Adrenal gland (tissue), 12 donors: ENCODE results near the gene ANKRD6. TPM values are rescaled to one million over a fixed set of nuclear protein-coding genes. Genes with fewer than 3 reads are reported as not detected.

Source experiments
- DNase-seq, 7 donors: peaks; one replicate each; pipeline ENCODE4 v3.0.0-alpha.2; 2019 to 2020
- H3K27ac ChIP-seq, 5 donors: fragments of 200-600 bp; sonication (generic) in 4 of 5; 1 replicate in 3 of 5; 2 replicates in 2 of 5; pipeline versions ENCODE4 v1.5.1 to v1.8.0; 2016 to 2020; ENCODE audit warnings: mild to moderate bottlenecking in 1 of 5
- H3K27me3 ChIP-seq: fragments of 200-600 bp; 2 replicates; pipeline ENCODE4 v1.8.0; 2021
- H3K36me3 ChIP-seq, 2 donors: fragments of 200-600 bp; replicated peaks in 1 of 2; 1 replicate in 1 of 2; 2 replicates in 1 of 2; pipeline versions ENCODE4 v1.5.1 to v1.8.0; 2018 to 2022
- H3K4me1 ChIP-seq, 2 donors: fragments of 200-600 bp; replicated peaks in 1 of 2; 1 replicate in 1 of 2; 2 replicates in 1 of 2; pipeline versions ENCODE4 v1.5.1 to v1.8.0; 2018 to 2021
- H3K4me3 ChIP-seq, 4 donors: fragments of 200-600 bp; sonication (generic) in 3 of 4; one replicate each; pipeline ENCODE4 v1.5.1; 2016 to 2018
- H3K9me3 ChIP-seq, 3 donors: fragments of 200-600 bp; sonication (generic) in 1 of 3; replicated peaks in 1 of 3; 1 replicate in 2 of 3; 2 replicates in 1 of 3; pipeline versions ENCODE4 v1.5.1 to v1.8.0; 2016 to 2021
- CTCF ChIP-seq, 6 experiments: fragments of 450-650 bp in 4 of 6; fragments of 200-600 bp in 2 of 6; sonication (generic) in 1 of 6; IDR thresholded peaks; 1 replicate in 5 of 6; 2 replicates in 1 of 6; pipeline versions ENCODE4 v1.5.1 to v1.8.0; 2016 to 2021; ENCODE audit warnings: antibody characterized with exemption in 6 of 6, mild to moderate bottlenecking in 2 of 6, moderate library complexity in 1 of 6
- POLR2A ChIP-seq, 2 donors: fragments of 450-650 bp; IDR thresholded peaks; one replicate each; pipeline ENCODE4 v1.6.1; 2017; ENCODE audit warnings: antibody characterized with exemption in 2 of 2, mild to moderate bottlenecking in 2 of 2, moderate library complexity in 1 of 2
- WGBS, 4 donors: extraction: QIAGEN DNeasy Blood & Tissue Kit in 2 of 4; methylation state at CpG; one replicate each; pipeline versions ENCODE4 v1.1.5 to v1.1.7; 2013 to 2017; 5-methylcytosine and 5-hydroxymethylcytosine counted together
- intact Hi-C, 2 donors: fragments of 100-400 bp; cut with DNase I; formaldehyde crosslinking; loops; one replicate each; pipeline versions ENCODE4 v1.14.1 to v1.15.0; 2022 to 2023
- polyA plus RNA-seq, 3 donors: library from polyadenylated mRNA; stranded (reverse); fragments of 200-250 nt in 2 of 3; fragments of 350-450 nt in 1 of 3; fragmentation: Illumina TruSeq in 1 of 3; extraction: RNeasy Lipid Tissue Mini Kit (QIAGEN cat#74804) in 1 of 3; gene quantifications; one replicate each; pipeline ENCODE4 v1.2.3, GENCODE V29; 2013 to 2014
- total RNA-seq, 9 donors: library from RNA; depleted of rRNA in 4 of 9; stranded (reverse); fragments of >200 nt in 4 of 9; fragments of 120-200 nt in 1 of 9; fragmentation: NEBNext Ultra II Directional in 1 of 9; extraction: Animal tissue kit (Norgen Biotek cat#: 25700) in 1 of 9; gene quantifications; one replicate each; pipeline versions ENCODE4 v1.1.0 to v1.2.4, GENCODE V29; 2013 to 2023
- donor health status: healthy with polysubstance abuse.
- donor health status: Bipolar disorder and iron deficiency.
- donor health status: DM: yes; HTN: yes; CAD: no.
- donor health status: DM: no; HTN: no; CAD: no.
- donor health status: DM: no; HTN: no; CAD: no.
- donor health status: DM: yes; HTN: yes; CAD: no.

The ANKRD6 gene
- total and polyA plus RNA-seq, 12 donors: 2.8 to 16.6 (median 7.7) TPM

DNA sequence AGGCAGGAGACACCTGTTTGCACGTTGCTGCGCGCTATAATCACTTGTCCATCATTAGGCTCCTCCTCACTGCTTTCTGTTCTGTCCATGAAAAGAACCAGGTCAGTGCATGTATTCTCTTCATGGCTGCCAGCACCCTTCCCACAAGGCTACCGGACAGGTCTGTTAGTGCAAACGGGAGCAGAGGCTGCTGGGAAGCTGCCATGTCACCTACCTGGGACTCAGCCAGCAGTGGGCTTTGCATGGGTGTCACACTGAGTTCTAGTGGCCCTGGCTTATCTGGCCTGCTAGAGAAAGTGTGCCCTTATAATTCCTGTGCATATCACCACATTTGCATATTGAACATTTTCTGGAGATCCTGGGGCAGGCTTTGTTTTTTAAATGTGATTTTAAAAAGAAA lies 180.8 kb downstream of the ANKRD6 start:
- TF ChIP-seq POLR2A (IDR thresholded peaks at IDR 0.05) (no peak), CTCF (IDR thresholded peaks at IDR 0.05) (no peak)
- H3K4me1 ChIP-seq: no peaks in the 10 kb centered on the region
- no peaks in the 10 kb centered on the region for H3K36me3 ChIP-seq
- H3K9me3 ChIP-seq: no peaks in the 10 kb centered on the region
- intact Hi-C loops: loop anchor here in 1 of 2 donors (5.0 kb wide), 1 partner anchor 181 kb away; the partner anchor contains the start of gene ANKRD6
- no peaks in the 10 kb centered on the region for H3K27me3 ChIP-seq
- DNase-seq: no peak
- H3K4me3 ChIP-seq: no peak overlapping the region
- WGBS, 4 donors: 89 to 92% (median 91%) methylated on average over 5 of the region's 5 CpGs
- H3K27ac ChIP-seq: no peak overlapping the region

DNA sequence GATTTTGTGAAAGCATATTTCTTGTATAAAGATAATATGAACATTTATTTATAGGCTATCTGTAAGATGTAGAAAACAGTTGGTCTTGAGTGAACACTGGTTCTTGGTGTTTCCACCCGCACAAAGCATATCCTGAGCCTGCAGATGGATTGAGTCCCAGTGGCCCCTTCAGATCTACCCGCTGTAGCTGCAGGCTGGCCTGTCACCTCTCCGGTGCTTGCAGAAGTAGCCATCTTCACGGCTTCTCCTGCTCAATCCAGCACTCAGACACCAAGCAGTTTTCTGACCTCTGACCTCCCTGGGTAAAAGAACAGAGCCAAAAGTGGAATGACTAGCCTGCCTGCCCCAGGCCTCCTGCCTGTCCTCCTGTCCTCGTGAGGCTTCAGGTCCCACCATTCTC lies 182.9 kb downstream of the ANKRD6 start:
- intact Hi-C loops: no loop called here
- Histone ChIP-seq H3K9me3 (no peaks in the 10 kb centered on the region), H3K27ac (no peak overlapping the region), H3K4me1 (no peaks in the 10 kb centered on the region), H3K4me3 (no peak overlapping the region), H3K27me3 (no peaks in the 10 kb centered on the region), H3K36me3 (no peaks in the 10 kb centered on the region)
- TF ChIP-seq POLR2A (IDR thresholded peaks at IDR 0.05): no peak
- no peak for TF ChIP-seq CTCF (IDR thresholded peaks at IDR 0.05)
- WGBS, 4 donors: 89 to 91% (median 90%) methylated on average over 5 of the region's 5 CpGs
- DNase-seq: no peak

DNA sequence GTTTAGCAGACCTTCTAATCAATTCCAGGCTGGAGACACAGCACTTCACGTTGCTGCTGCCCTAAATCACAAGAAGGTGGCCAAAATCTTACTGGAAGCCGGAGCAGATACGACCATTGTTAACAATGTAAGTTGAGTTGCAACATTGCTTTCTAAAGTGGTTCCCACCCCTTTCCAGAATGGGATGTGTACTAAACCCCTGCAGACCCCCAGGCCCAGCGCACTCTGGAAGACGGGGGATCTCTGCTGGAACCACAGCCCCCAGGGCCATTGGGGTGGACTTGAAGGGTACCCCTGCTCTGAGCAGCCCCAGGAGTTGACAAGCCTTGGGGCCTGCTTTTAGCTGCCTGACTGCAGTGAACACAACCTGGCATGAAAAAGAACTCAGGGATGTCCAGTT lies 183.6 kb downstream of the ANKRD6 start:
- WGBS, 4 donors: 96 to 98% (median 96%) methylated on average over 5 of the region's 5 CpGs
- H3K9me3 ChIP-seq: no peaks in the 10 kb centered on the region

GRCh38 chr6:89618026-89618425 lies 185.1 kb downstream of the ANKRD6 start:
- Histone ChIP-seq H3K9me3 (no peaks in the 10 kb centered on the region), H3K27me3 (no peaks in the 10 kb centered on the region), H3K36me3 (no peaks in the 10 kb centered on the region), H3K4me1 (no peaks in the 10 kb centered on the region), H3K27ac (no peak overlapping the region), H3K4me3 (no peak overlapping the region)
- intact Hi-C loops: no loop called here
- 91 to 98% (median 96%) methylated on average over 6 of the region's 6 CpGs for WGBS, 4 donors
- DNase-seq: no peak
- no peak for TF ChIP-seq CTCF (IDR thresholded peaks at IDR 0.05)
- TF ChIP-seq POLR2A (IDR thresholded peaks at IDR 0.05): no peak

More for the DNA sequence above, 183.6 kb downstream of the ANKRD6 start:
- H3K27me3 ChIP-seq: no peaks in the 10 kb centered on the region
- H3K27ac ChIP-seq: no peak overlapping the region
- no peaks in the 10 kb centered on the region for H3K4me1 ChIP-seq
- intact Hi-C loops: no loop called here
- H3K36me3 ChIP-seq: no peaks in the 10 kb centered on the region
- H3K4me3 ChIP-seq: no peak overlapping the region
- DNase-seq: no peak
- TF ChIP-seq POLR2A (IDR thresholded peaks at IDR 0.05) (no peak), CTCF (IDR thresholded peaks at IDR 0.05) (no peak)
